Upper lobe of left lung (tissue), 6 donors: ENCODE data around the gene FREM1. TPM values are rescaled to one million over a fixed set of nuclear protein-coding genes. Genes with fewer than 3 reads are reported as not detected.

Experiments used
- ATAC-seq, 2 donors: fragments of 200-7000 bp; cut with Tn5 transposase; one replicate each; pipeline ENCODE4 v1.9.1; 2022; ENCODE audit warnings: mild to moderate bottlenecking in 2 of 2, moderate library complexity in 2 of 2; ENCODE audit not compliant: low FRiP score in 2 of 2
- DNase-seq, 2 donors: peaks; one replicate each; pipeline ENCODE4 v3.0.0-alpha.2; 2019 to 2020
- H3K27ac ChIP-seq, 4 donors: fragments of 200-600 bp; sonication (generic); one replicate each; pipeline ENCODE4 v1.5.1; 2016 to 2019
- H3K27me3 ChIP-seq, 4 donors: fragments of 200-600 bp; sonication (generic); one replicate each; pipeline ENCODE4 v1.5.1; 2017 to 2019
- H3K36me3 ChIP-seq, 4 donors: fragments of 200-600 bp; sonication (generic); one replicate each; pipeline ENCODE4 v1.5.1; 2016 to 2019
- H3K4me1 ChIP-seq, 4 donors: fragments of 200-600 bp; sonication (generic); one replicate each; pipeline ENCODE4 v1.5.1; 2018 to 2019
- H3K4me3 ChIP-seq, 4 donors: fragments of 200-600 bp; sonication (generic); one replicate each; pipeline ENCODE4 v1.5.1; 2017 to 2019; ENCODE audit warnings: mild to moderate bottlenecking in 2 of 4, moderate library complexity in 1 of 4
- H3K9me3 ChIP-seq, 4 donors: fragments of 200-600 bp; sonication (generic); one replicate each; pipeline ENCODE4 v1.5.1; 2018 to 2019
- CTCF ChIP-seq, 6 experiments: fragments of 450-650 bp in 4 of 6; fragments of 200-600 bp in 2 of 6; sonication (generic) in 2 of 6; IDR thresholded peaks; one replicate each; pipeline ENCODE4 v1.5.1; 2016 to 2019; ENCODE audit warnings: antibody characterized with exemption in 6 of 6
- EP300 ChIP-seq, 4 donors: sonication (generic); formaldehyde crosslinking; IDR thresholded peaks; one replicate each; pipeline ENCODE4 v1.5.1; 2017; ENCODE audit warnings: antibody characterized with exemption in 4 of 4, control low read depth in 2 of 4
- POLR2A ChIP-seq, 4 donors: fragments of 450-650 bp; IDR thresholded peaks; one replicate each; pipeline ENCODE4 v1.5.1; 2016 to 2017; ENCODE audit warnings: antibody characterized with exemption in 4 of 4, mild to moderate bottlenecking in 2 of 4
- POLR2AphosphoS5 ChIP-seq, 2 donors: sonication (generic); formaldehyde crosslinking; IDR thresholded peaks; one replicate each; pipeline ENCODE4 v1.5.1; 2017; ENCODE audit warnings: antibody characterized with exemption in 2 of 2
- WGBS, 2 donors: methylation state at CpG; one replicate each; pipeline ENCODE4 v1.1.5; 2017 to 2018; 5-methylcytosine and 5-hydroxymethylcytosine counted together
- total RNA-seq, 6 donors: library from RNA; depleted of rRNA in 4 of 6; stranded (reverse); fragments of >200 nt in 4 of 6; gene quantifications; one replicate each; pipeline versions ENCODE4 v1.1.0 to v1.2.1, GENCODE V29; 2016 to 2021
- donor health status: DM: no; HTN: no; CAD: no; lungs with moderate emphysema.
- donor health status: DM: no; HTN: yes; CAD: no; lungs with severe emphysema.

Gene FREM1
- total RNA-seq, 6 donors from 2014 or later, result 1.1 to 6.3 (median 2.8) TPM

- DNase-seq (no peak), ATAC-seq (no peak)
- no peaks in the 10 kb centered on the region for H3K4me1 ChIP-seq
- peaks cover 0 to 16% (median 12%) of the 10 kb centered on the region in 4 donors for H3K9me3 ChIP-seq
- WGBS, 2 donors, result 100% methylated on average over 2 of the region's 3 CpGs; no CpG with 5 or more reads in 1 of the 2 donors
- no peaks in the 10 kb centered on the region for H3K27me3 ChIP-seq
- no peaks in the 10 kb centered on the region for H3K36me3 ChIP-seq
- no peak overlapping the region for H3K27ac ChIP-seq
- TF ChIP-seq CTCF (IDR thresholded peaks at IDR 0.05), result no peak
- TF ChIP-seq POLR2A (IDR thresholded peaks at IDR 0.05), result no peak
- no peak for TF ChIP-seq EP300 (IDR thresholded peaks at IDR 0.05)
- TF ChIP-seq POLR2AphosphoS5 (IDR thresholded peaks at IDR 0.05), result no peak
- no peak overlapping the region for H3K4me3 ChIP-seq
Observed at GRCh38 chr9:14704281-14704680, 205.9 kb downstream of the FREM1 start.

- Histone ChIP-seq H3K27ac (no peak overlapping the region), H3K4me3 (no peak overlapping the region), H3K27me3 (no peaks in the 10 kb centered on the region), H3K9me3 (peaks cover 0 to 16% (median 12%) of the 10 kb centered on the region in 4 donors), H3K36me3 (no peaks in the 10 kb centered on the region), H3K4me1 (no peaks in the 10 kb centered on the region)
- no peak for DNase-seq
- TF ChIP-seq POLR2AphosphoS5 (IDR thresholded peaks at IDR 0.05) (no peak), EP300 (IDR thresholded peaks at IDR 0.05) (no peak), CTCF (IDR thresholded peaks at IDR 0.05) (no peak), POLR2A (IDR thresholded peaks at IDR 0.05) (no peak)
- 66 to 69% methylated on average over 4 of the region's 4 CpGs for WGBS, 2 donors
- ATAC-seq, result no peak
Observed at GRCh38 chr9:14702200-14702720, 208.0 kb downstream of the FREM1 start.

GRCh38 chr9:14693251-14693861, 216.9 kb downstream of the FREM1 start, which contains the start of gene ZDHHC21:
Gene ZDHHC21 (minus strand): TSS chr9:14693432. CDS start chr9:14674340, 19,092 bp downstream.
- WGBS, 2 donors, result 9 to 11% methylated on average over 5 to 19 of the region's 50 CpGs
- Histone ChIP-seq H3K27ac (peak within 1 kb of the TSS; percentile 40 to 81 (median 48)), H3K36me3 (peaks cover 0 to 12% (median 3%) of the 10 kb centered on the region in 4 donors), H3K27me3 (no peaks in the 10 kb centered on the region), H3K9me3 (no peaks in the 10 kb centered on the region), H3K4me1 (peaks cover 8 to 29% (median 16%) of the 10 kb centered on the region in 4 donors), H3K4me3 (peak within 1 kb of the TSS; percentile 69 to 94 (median 79))
- DNase-seq (peak; percentile 75 to 96), ATAC-seq (peak; percentile 90 to 96)
- TF ChIP-seq POLR2A (IDR thresholded peaks at IDR 0.05) (peak in 1 of 4 donors; percentile 71), EP300 (IDR thresholded peaks at IDR 0.05) (no peak), CTCF (IDR thresholded peaks at IDR 0.05) (no peak), POLR2AphosphoS5 (IDR thresholded peaks at IDR 0.05) (peak; percentile 39 to 54)

GRCh38 chr9:14692470-14693250, 217.6 kb downstream of the FREM1 start:
- Histone ChIP-seq H3K9me3 (no peaks in the 10 kb centered on the region), H3K27ac (peak overlapping the region; percentile 40 to 81 (median 48)), H3K4me1 (peaks cover 8 to 29% (median 16%) of the 10 kb centered on the region in 4 donors), H3K4me3 (peak overlapping the region; percentile 69 to 94 (median 79)), H3K36me3 (peaks cover 0 to 15% (median 6%) of the 10 kb centered on the region in 4 donors), H3K27me3 (no peaks in the 10 kb centered on the region)
- WGBS, 2 donors, result 1 to 5% methylated on average over 12 to 13 of the region's 35 CpGs
- no peak for DNase-seq
- no peak for TF ChIP-seq CTCF (IDR thresholded peaks at IDR 0.05)
- ATAC-seq, result peak in 1 of 2 donors; percentile 54
